Measurements from ENCODE around the gene IL18R1.

IL18R1 gene

GRCh38 chr2:102387763-102388546 lies 32.4 kb downstream of the IL18R1 start:
- no peak for DNase-seq (ENCODE audit: low read depth)

- DNase-seq (ENCODE audit: low read depth), result peak; percentile 24
These were observed 36.0 kb downstream of the IL18R1 start for GRCh38 chr2:102391565-102391964.

GRCh38 chr2:102392096-102392495 lies 36.5 kb downstream of the IL18R1 start:
- no peak for DNase-seq (ENCODE audit: low read depth)

- DNase-seq (ENCODE audit: low read depth), result no peak
These were observed 37.3 kb downstream of the IL18R1 start for GRCh38 chr2:102392942-102393341.

GRCh38 chr2:102396012-102396411 lies 40.4 kb downstream of the IL18R1 start:
- DNase-seq (ENCODE audit: low read depth), result no peak

GRCh38 chr2:102397209-102397608 lies 41.6 kb downstream of the IL18R1 start:
- no peak for DNase-seq (ENCODE audit: low read depth)

- no peak for DNase-seq (ENCODE audit: low read depth)
These were observed 44.0 kb downstream of the IL18R1 start for GRCh38 chr2:102399499-102400141.

- no peak for DNase-seq (ENCODE audit: low read depth)
These were observed 45.9 kb downstream of the IL18R1 start for GRCh38 chr2:102401456-102401855.

GRCh38 chr2:102401865-102402264 lies 46.3 kb downstream of the IL18R1 start:
- no peak for DNase-seq (ENCODE audit: low read depth)

GRCh38 chr2:102410952-102411351 lies 55.4 kb downstream of the IL18R1 start:
- DNase-seq (ENCODE audit: low read depth), result no peak

- DNase-seq (ENCODE audit: low read depth), result no peak
These were observed 56.6 kb downstream of the IL18R1 start for GRCh38 chr2:102412199-102412598.

GRCh38 chr2:102417946-102418345 lies 62.4 kb downstream of the IL18R1 start:
- no peak for DNase-seq (ENCODE audit: low read depth)

- DNase-seq (ENCODE audit: low read depth), result no peak
These were observed 62.9 kb downstream of the IL18R1 start for GRCh38 chr2:102418421-102418961.

- no peak for DNase-seq (ENCODE audit: low read depth)
These were observed 64.7 kb downstream of the IL18R1 start for GRCh38 chr2:102420290-102420689.

GRCh38 chr2:102421890-102422759 lies 66.5 kb downstream of the IL18R1 start:
- DNase-seq (ENCODE audit: low read depth), result no peak

GRCh38 chr2:102422910-102423309 lies 67.3 kb downstream of the IL18R1 start, which contains the start of gene IL18RAP:
TSS of gene IL18RAP (plus strand) at chr2:102423160. CDS start at chr2:102423278, 118 bp downstream.
- no peak for DNase-seq (ENCODE audit: low read depth)

GRCh38 chr2:102423368-102423767 lies 67.8 kb downstream of the IL18R1 start:
- no peak for DNase-seq (ENCODE audit: low read depth)

GRCh38 chr2:102424754-102425153 lies 69.2 kb downstream of the IL18R1 start:
- DNase-seq (ENCODE audit: low read depth), result no peak

- no peak for DNase-seq (ENCODE audit: low read depth)
These were observed 70.0 kb downstream of the IL18R1 start for GRCh38 chr2:102425441-102426132.

- DNase-seq (ENCODE audit: low read depth), result no peak
These were observed 71.7 kb downstream of the IL18R1 start for GRCh38 chr2:102427249-102427648.

- no peak for DNase-seq (ENCODE audit: low read depth)
These were observed 73.0 kb downstream of the IL18R1 start for GRCh38 chr2:102428573-102428972.

GRCh38 chr2:102432386-102432785 lies 76.8 kb downstream of the IL18R1 start:
- no peak for DNase-seq (ENCODE audit: low read depth)

Data from stimulated activated CD4-positive, alpha-beta T cell treated with anti-CD3 and anti-CD28 coated beads, Interleukin-2, amount 100 ng/mL, for 4 hours (primary cell).